Glutamatergic neuron (in vitro differentiated cells): ENCODE measurements around the gene MORC1. TPM values are rescaled to one million over a fixed set of nuclear protein-coding genes. Genes with fewer than 3 reads are reported as not detected.
A peak's percentile ranks its signal among the peaks of the same experiment; 100 is the strongest.
"Not testable (repeated sequence)": the region's sequence is repeated elsewhere in the genome, so short reads cannot be mapped to it uniquely, and the experiment has no call there.

Source experiments
- DNase-seq: peaks from one replicate; pipeline ENCODE4 v3.0.0; 2022
- H3K27ac Mint-ChIP-seq: one replicate; pipeline ENCODE4 v1.8.0; 2020; ENCODE audit warnings: mild to moderate bottlenecking, mixed read lengths, inconsistent platforms; ENCODE audit not compliant: unreplicated experiment
- H3K27me3 Mint-ChIP-seq: one replicate; pipeline ENCODE4 v1.8.0; 2020; ENCODE audit warnings: mild to moderate bottlenecking, moderate library complexity, mixed read lengths, inconsistent platforms; ENCODE audit not compliant: unreplicated experiment
- H3K36me3 Mint-ChIP-seq: one replicate; pipeline ENCODE4 v1.8.0; 2020; ENCODE audit warnings: mild to moderate bottlenecking, mixed read lengths, inconsistent platforms; ENCODE audit not compliant: unreplicated experiment
- H3K4me1 Mint-ChIP-seq: one replicate; pipeline ENCODE4 v1.8.0; 2020; ENCODE audit warnings: mild to moderate bottlenecking, low read depth, mixed read lengths, inconsistent platforms; ENCODE audit not compliant: unreplicated experiment
- H3K4me3 Mint-ChIP-seq: one replicate; pipeline ENCODE4 v1.8.0; 2020; ENCODE audit warnings: mild to moderate bottlenecking, mixed read lengths, inconsistent platforms; ENCODE audit not compliant: unreplicated experiment
- H3K9me3 Mint-ChIP-seq: one replicate; pipeline ENCODE4 v1.8.0; 2020; ENCODE audit warnings: mild to moderate bottlenecking, moderate library complexity, mixed read lengths, inconsistent platforms; ENCODE audit not compliant: unreplicated experiment
- total RNA-seq: library from RNA; stranded (reverse); fragmentation: NEBNext Ultra II Directional; extraction: Animal tissue kit (Norgen Biotek cat#: 25700); gene quantifications from one replicate; pipeline ENCODE4 v1.2.1, GENCODE V29; 2021; ENCODE audit not compliant: unreplicated experiment
- TF ChIP-seq, protein P1 (sequence below): fragments of 200-600 bp; sonication (generic); IDR thresholded peaks from one replicate; pipeline ENCODE4 v1.5.0; 2021; ENCODE audit not compliant: partially characterized antibody, unreplicated experiment

Gene MORC1
- total RNA-seq, 1 donor from 2014 or later, result not detected

DNA sequence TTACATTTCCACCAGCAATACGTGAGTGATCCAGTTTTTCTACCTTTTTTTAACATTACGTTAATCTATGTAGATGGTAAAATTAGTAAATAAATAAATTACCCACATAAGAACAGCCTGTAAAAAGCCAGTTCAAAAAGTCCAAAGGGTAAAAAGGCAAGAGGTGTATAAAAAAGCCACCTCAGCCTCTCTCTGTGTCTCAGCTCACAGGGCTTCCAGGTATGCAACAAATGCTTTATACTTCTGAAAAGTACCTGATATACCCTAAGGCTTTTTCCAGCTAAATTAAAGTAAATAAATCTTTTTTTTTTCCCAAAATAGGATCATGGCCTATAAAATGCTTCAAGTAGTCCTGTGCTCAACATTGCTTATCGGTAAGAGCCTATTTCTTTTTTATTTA, 18.6 kb upstream of the MORC1 start, which contains the start of gene C3orf85:
Gene C3orf85, plus strand, starts transcription at position 197 of the 400 bp plus-strand sequence. Its CDS starts 129 bp downstream, at position 326.
- Mint-ChIP-seq H3K4me3 (no peak within 1 kb of the TSS), H3K36me3 (no peaks in the 10 kb centered on the region), H3K27me3 (no peaks in the 10 kb centered on the region), H3K27ac (no peak within 1 kb of the TSS), H3K9me3 (no peaks in the 10 kb centered on the region), H3K4me1 (peaks cover 4% of the 10 kb centered on the region)
- TF ChIP-seq, protein P1, sequence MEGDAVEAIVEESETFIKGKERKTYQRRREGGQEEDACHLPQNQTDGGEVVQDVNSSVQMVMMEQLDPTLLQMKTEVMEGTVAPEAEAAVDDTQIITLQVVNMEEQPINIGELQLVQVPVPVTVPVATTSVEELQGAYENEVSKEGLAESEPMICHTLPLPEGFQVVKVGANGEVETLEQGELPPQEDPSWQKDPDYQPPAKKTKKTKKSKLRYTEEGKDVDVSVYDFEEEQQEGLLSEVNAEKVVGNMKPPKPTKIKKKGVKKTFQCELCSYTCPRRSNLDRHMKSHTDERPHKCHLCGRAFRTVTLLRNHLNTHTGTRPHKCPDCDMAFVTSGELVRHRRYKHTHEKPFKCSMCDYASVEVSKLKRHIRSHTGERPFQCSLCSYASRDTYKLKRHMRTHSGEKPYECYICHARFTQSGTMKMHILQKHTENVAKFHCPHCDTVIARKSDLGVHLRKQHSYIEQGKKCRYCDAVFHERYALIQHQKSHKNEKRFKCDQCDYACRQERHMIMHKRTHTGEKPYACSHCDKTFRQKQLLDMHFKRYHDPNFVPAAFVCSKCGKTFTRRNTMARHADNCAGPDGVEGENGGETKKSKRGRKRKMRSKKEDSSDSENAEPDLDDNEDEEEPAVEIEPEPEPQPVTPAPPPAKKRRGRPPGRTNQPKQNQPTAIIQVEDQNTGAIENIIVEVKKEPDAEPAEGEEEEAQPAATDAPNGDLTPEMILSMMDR, result no peak
- DNase-seq, result no peak

DNA sequence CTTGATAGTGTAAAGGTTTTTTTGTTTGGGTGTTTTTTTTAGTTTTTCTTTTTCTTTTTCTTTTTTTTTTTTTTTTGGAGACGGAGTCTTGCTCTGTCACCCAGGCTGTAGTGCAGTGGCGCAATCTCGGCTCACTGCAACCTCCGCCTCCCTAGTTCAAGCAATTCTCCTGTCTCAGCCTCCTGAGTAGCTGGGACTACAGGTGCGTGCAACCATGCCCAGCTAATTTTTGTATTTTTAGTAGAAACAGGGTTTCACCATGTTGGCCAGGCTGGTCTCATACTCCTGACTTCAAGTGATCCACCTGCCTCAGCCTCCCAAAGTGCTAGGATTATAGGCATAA, 15.5 kb upstream of the MORC1 start:
- not testable (repeated sequence) for DNase-seq, H3K36me3 Mint-ChIP-seq, H3K27me3 Mint-ChIP-seq, H3K27ac Mint-ChIP-seq, H3K4me3 Mint-ChIP-seq, H3K9me3 Mint-ChIP-seq
- H3K4me1 Mint-ChIP-seq, result peaks cover 11% of the 10 kb centered on the region

DNA sequence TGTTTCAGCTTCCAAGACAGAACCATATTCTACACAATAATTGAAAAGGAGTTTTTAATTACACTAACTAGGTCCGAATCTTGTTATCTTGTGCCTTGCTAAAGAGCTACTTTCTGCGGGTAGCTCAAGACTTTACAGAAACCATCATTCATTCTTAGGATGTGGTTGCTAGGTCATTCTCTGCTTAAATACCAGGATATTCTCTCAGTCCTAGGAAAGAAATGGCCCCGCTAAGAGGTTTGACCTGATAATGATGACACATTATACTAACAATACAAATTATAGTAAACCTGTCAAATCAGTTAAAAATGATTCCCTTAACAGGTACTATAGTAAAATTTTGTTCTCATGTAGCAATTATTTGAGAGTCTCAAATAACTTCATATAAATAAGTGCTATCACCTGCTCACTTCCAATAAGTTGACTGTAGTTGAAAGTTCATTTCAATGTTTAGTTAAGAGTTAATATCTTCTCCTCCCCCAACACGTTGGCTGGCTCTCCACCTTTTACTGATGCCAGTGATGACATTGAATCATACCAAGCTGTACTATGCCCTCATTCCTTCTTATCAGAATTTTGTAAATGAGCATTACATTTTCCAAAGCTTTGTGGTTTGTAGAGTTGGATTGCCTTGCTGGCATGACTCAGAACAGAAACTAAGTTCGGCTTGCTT, 15.0 kb upstream of the MORC1 start:
- no peaks in the 10 kb centered on the region for H3K9me3 Mint-ChIP-seq
- no peak overlapping the region for H3K27ac Mint-ChIP-seq
- H3K4me1 Mint-ChIP-seq, result peaks cover 11% of the 10 kb centered on the region
- no peaks in the 10 kb centered on the region for H3K27me3 Mint-ChIP-seq
- TF ChIP-seq, protein P1, result no peak
- no peak overlapping the region for H3K4me3 Mint-ChIP-seq
- H3K36me3 Mint-ChIP-seq, result peaks cover 5% of the 10 kb centered on the region
- DNase-seq, result no peak

DNA sequence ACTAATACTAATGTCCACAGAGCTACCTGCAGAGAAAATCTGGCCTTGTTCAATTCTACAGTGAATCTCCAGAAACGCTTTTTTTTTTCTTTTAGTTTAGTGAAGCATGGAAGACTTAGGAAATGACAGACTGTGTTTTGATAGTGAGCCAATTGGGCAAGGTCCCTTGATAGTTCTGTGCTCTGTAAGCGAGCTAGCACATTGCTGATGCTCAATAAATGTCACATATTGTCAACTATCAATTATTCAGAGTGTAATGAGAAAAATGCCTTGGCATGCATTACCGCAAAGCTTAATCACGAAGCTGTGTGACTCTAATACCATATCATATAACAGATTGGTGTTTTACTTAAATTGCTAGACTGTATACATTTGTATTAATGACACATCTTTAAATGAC, 13.3 kb upstream of the MORC1 start:
- TF ChIP-seq, protein P1, result no peak
- peaks cover 5% of the 10 kb centered on the region for H3K36me3 Mint-ChIP-seq
- H3K27me3 Mint-ChIP-seq, result no peaks in the 10 kb centered on the region
- H3K27ac Mint-ChIP-seq, result peak overlapping the region; percentile 30
- H3K4me1 Mint-ChIP-seq, result peaks cover 11% of the 10 kb centered on the region
- DNase-seq, result no peak
- no peaks in the 10 kb centered on the region for H3K9me3 Mint-ChIP-seq
- H3K4me3 Mint-ChIP-seq, result no peak overlapping the region

DNA sequence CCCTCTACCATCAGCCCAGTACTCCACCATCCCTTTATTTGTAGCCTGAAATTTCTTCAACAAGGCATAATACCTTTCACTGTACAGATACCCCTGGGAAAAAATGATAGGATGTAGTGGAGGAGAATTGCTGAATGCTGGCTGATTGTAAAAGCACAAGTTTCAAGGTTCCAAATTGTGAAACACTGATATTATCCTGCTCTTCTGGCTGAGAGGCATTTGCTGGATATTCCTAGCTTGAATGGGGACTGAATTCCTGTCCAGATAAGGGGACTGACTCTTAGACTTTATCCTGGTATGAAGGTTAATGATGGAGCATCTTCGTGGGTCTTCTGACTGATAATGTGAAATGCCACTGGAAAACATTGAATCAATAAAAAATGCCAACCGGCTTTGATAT, 9.6 kb upstream of the MORC1 start:
- H3K27ac Mint-ChIP-seq, result no peak overlapping the region
- TF ChIP-seq, protein P1, result no peak
- peaks cover 18% of the 10 kb centered on the region for H3K4me1 Mint-ChIP-seq
- H3K9me3 Mint-ChIP-seq, result peaks cover 5% of the 10 kb centered on the region
- no peak for DNase-seq
- peaks cover 3% of the 10 kb centered on the region for H3K27me3 Mint-ChIP-seq
- no peak overlapping the region for H3K4me3 Mint-ChIP-seq
- peaks cover 10% of the 10 kb centered on the region for H3K36me3 Mint-ChIP-seq
